Liver (tissue), 9 donors: Measurements from ENCODE around the gene MAGI1. TPM values are rescaled to one million over a fixed set of nuclear protein-coding genes. Genes with fewer than 3 reads are reported as not detected.

Source experiments
- DNase-seq: peaks from one replicate; pipeline ENCODE4 v3.0.0-alpha.2; 2017; ENCODE audit warnings: low spot score
- H3K27ac ChIP-seq, 2 donors: one replicate each; pipeline ENCODE4 v1.7.0; 2013; ENCODE audit warnings: inconsistent platforms in 2 of 2, low read length in 2 of 2, control low read depth in 1 of 2, low read depth in 1 of 2, mild to moderate bottlenecking in 1 of 2
- H3K27me3 ChIP-seq, 4 donors: one replicate each; pipeline versions ENCODE4 v1.6.1 to v1.7.0; 2013; ENCODE audit warnings: low read length in 3 of 4, inconsistent platforms in 1 of 4, mild to moderate bottlenecking in 1 of 4, moderate library complexity in 1 of 4; ENCODE audit not compliant: control insufficient read depth in 4 of 4, insufficient read depth in 4 of 4
- H3K36me3 ChIP-seq, 4 donors: one replicate each; pipeline versions ENCODE4 v1.6.1 to v1.7.0; 2013; ENCODE audit warnings: low read length in 3 of 4, mild to moderate bottlenecking in 3 of 4, low read depth in 1 of 4, moderate library complexity in 1 of 4; ENCODE audit not compliant: control insufficient read depth in 4 of 4, insufficient read depth in 3 of 4
- H3K4me1 ChIP-seq, 4 donors: one replicate each; pipeline versions ENCODE4 v1.6.1 to v1.7.0; 2013; ENCODE audit warnings: low read length in 3 of 4, mild to moderate bottlenecking in 3 of 4, moderate library complexity in 1 of 4; ENCODE audit not compliant: control insufficient read depth in 4 of 4, insufficient read depth in 4 of 4
- H3K4me3 ChIP-seq, 3 donors: one replicate each; pipeline versions ENCODE4 v1.6.1 to v1.7.0; 2013; ENCODE audit warnings: low read length in 3 of 3, control low read depth in 1 of 3, low read depth in 1 of 3, mild to moderate bottlenecking in 1 of 3
- H3K9ac ChIP-seq, 2 donors: one replicate each; pipeline ENCODE4 v1.7.0; 2013; ENCODE audit warnings: low read length in 2 of 2, mild to moderate bottlenecking in 2 of 2, moderate library complexity in 2 of 2, control low read depth in 1 of 2, low read depth in 1 of 2
- H3K9me3 ChIP-seq, 4 donors: one replicate each; pipeline versions ENCODE4 v1.6.1 to v1.7.0; 2013; ENCODE audit warnings: low read length in 3 of 4; ENCODE audit not compliant: control insufficient read depth in 4 of 4
- GABPA ChIP-seq, 2 donors: IDR thresholded peaks in 1 of 2; conservative IDR thresholded peaks in 1 of 2; 2 replicates each; pipeline ENCODE4 v1.6.1; 2016; ENCODE audit warnings: antibody characterized with exemption in 2 of 2, mild to moderate bottlenecking in 1 of 2, moderate library complexity in 1 of 2
- HNF4A ChIP-seq, 2 donors: conservative IDR thresholded peaks; 2 replicates each; pipeline ENCODE4 v1.6.1; 2016; ENCODE audit warnings: antibody characterized with exemption in 2 of 2, mild to moderate bottlenecking in 2 of 2
- HNF4G ChIP-seq: IDR thresholded peaks from 2 replicates; pipeline ENCODE4 v1.6.1; 2016; ENCODE audit warnings: antibody characterized with exemption
- JUND ChIP-seq, 2 donors: IDR thresholded peaks; 2 replicates each; pipeline ENCODE4 v1.6.1; 2016; ENCODE audit warnings: antibody characterized with exemption in 2 of 2
- MAX ChIP-seq: IDR thresholded peaks from 2 replicates; pipeline ENCODE4 v1.6.1; 2016; ENCODE audit warnings: antibody characterized with exemption
- NR2F2 ChIP-seq: IDR thresholded peaks from 2 replicates; pipeline ENCODE4 v1.6.1; 2016; ENCODE audit warnings: antibody characterized with exemption
- RXRA ChIP-seq, 2 donors: IDR thresholded peaks; 2 replicates each; pipeline ENCODE4 v1.6.1; 2017 to 2018; ENCODE audit warnings: antibody characterized with exemption in 2 of 2, mild to moderate bottlenecking in 1 of 2
- SP1 ChIP-seq: IDR thresholded peaks from 2 replicates; pipeline ENCODE4 v1.6.1; 2018; ENCODE audit warnings: antibody characterized with exemption, mild to moderate bottlenecking
- TAF1 ChIP-seq: conservative IDR thresholded peaks from 2 replicates; pipeline ENCODE4 v1.6.1; 2016; ENCODE audit warnings: antibody characterized with exemption, mild to moderate bottlenecking
- WGBS: extraction: QIAGEN DNeasy Blood & Tissue Kit; methylation state at CpG from one replicate; pipeline ENCODE4 v1.1.7; 2013; 5-methylcytosine and 5-hydroxymethylcytosine counted together
- polyA plus RNA-seq, 2 donors: library from polyadenylated mRNA; stranded (reverse) in 1 of 2; unstranded in 1 of 2; fragments of 200-250 nt in 1 of 2; fragments of >200 nt in 1 of 2; fragmentation: Nextera tagmentation in 1 of 2; extraction: Ambion mirVana in 1 of 2; gene quantifications; one replicate each; pipeline versions ENCODE4 v1.2.1 to v1.2.3, GENCODE V29; 2013 to 2015
- total RNA-seq, 2 donors: library from RNA; depleted of rRNA; stranded (reverse); fragments of >200 nt; gene quantifications; one replicate each; pipeline ENCODE4 v1.2.3, GENCODE V29; 2014
- TF ChIP-seq, protein P1 (sequence below): IDR thresholded peaks from 2 replicates; pipeline ENCODE4 v1.6.1; 2016; ENCODE audit warnings: antibody characterized with exemption
- TF ChIP-seq, protein P2 (sequence below): IDR thresholded peaks from 2 replicates; pipeline ENCODE4 v1.6.1; 2016; ENCODE audit warnings: antibody characterized with exemption
- donor health status: healthy.
- donor health status: healthy.
- donor health status: healthy.
- donor health status: healthy.
- donor health status: healthy.

The MAGI1 gene
- total and polyA plus RNA-seq, 4 donors = 9.6 to 68.8 (median 14.0) TPM

GRCh38 chr3:65593780-65594752 is 444.7 kb downstream of the MAGI1 start (continued):
- TF ChIP-seq, protein P1, sequence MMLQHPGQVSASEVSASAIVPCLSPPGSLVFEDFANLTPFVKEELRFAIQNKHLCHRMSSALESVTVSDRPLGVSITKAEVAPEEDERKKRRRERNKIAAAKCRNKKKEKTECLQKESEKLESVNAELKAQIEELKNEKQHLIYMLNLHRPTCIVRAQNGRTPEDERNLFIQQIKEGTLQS = no peak
- TF ChIP-seq TAF1 = no peak
- no peak for TF ChIP-seq SP1
- no peak for TF ChIP-seq HNF4G

DNA sequence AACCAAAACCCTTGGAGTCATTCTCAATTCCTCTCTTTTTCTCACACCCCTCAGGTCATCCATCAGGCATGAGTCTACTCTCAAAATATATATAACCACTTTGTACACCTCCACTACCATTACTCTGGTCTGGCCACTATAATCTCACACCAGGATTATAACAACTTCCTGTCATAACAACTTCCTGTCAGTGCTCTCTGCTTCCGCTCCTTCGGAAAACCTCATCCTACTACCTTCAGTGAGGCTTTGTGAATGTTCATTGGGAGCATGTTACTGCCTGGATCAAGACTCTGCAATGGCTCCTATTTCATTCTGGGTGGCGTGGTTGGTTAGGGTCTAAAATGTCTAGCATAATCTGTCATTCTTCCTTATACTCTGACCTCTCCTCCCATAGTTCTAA is 447.4 kb downstream of the MAGI1 start:
- DNase-seq = no peak
- no peak overlapping the region for H3K4me3 ChIP-seq
- H3K27me3 ChIP-seq = no peaks in the 10 kb centered on the region
- WGBS = 92% methylated on average over 3 of the region's 3 CpGs
- H3K4me1 ChIP-seq = peaks cover 0 to 2% (median 0%) of the 10 kb centered on the region in 4 donors
- no peak overlapping the region for H3K27ac ChIP-seq
- H3K9me3 ChIP-seq = no peaks in the 10 kb centered on the region
- H3K36me3 ChIP-seq = no peaks in the 10 kb centered on the region
- H3K9ac ChIP-seq = no peak overlapping the region
- TF ChIP-seq SP1 = no peak
- no peak for TF ChIP-seq GABPA (IDR thresholded peaks at IDR 0.05 in 1 of 2, conservative IDR thresholded peaks at IDR 0.05 in 1 of 2)
- TF ChIP-seq, protein P2, sequence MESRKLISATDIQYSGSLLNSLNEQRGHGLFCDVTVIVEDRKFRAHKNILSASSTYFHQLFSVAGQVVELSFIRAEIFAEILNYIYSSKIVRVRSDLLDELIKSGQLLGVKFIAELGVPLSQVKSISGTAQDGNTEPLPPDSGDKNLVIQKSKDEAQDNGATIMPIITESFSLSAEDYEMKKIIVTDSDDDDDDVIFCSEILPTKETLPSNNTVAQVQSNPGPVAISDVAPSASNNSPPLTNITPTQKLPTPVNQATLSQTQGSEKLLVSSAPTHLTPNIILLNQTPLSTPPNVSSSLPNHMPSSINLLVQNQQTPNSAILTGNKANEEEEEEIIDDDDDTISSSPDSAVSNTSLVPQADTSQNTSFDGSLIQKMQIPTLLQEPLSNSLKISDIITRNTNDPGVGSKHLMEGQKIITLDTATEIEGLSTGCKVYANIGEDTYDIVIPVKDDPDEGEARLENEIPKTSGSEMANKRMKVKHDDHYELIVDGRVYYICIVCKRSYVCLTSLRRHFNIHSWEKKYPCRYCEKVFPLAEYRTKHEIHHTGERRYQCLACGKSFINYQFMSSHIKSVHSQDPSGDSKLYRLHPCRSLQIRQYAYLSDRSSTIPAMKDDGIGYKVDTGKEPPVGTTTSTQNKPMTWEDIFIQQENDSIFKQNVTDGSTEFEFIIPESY = no peak
- no peak for TF ChIP-seq HNF4G

GRCh38 chr3:65588884-65589283 is 449.8 kb downstream of the MAGI1 start:
- Histone ChIP-seq H3K9ac (no peak overlapping the region), H3K27me3 (no peaks in the 10 kb centered on the region), H3K4me3 (no peak overlapping the region), H3K27ac (no peak overlapping the region), H3K4me1 (peaks cover 0 to 4% (median 0%) of the 10 kb centered on the region in 4 donors), H3K36me3 (no peaks in the 10 kb centered on the region), H3K9me3 (no peaks in the 10 kb centered on the region)
- TF ChIP-seq NR2F2 = no peak
- TF ChIP-seq MAX = no peak
- TF ChIP-seq GABPA (IDR thresholded peaks at IDR 0.05 in 1 of 2, conservative IDR thresholded peaks at IDR 0.05 in 1 of 2) = no peak
- TF ChIP-seq SP1 = no peak
- TF ChIP-seq, protein P2 = no peak
- TF ChIP-seq JUND (IDR thresholded peaks at IDR 0.05) = no peak
- TF ChIP-seq HNF4A (conservative IDR thresholded peaks at IDR 0.05) = no peak
- TF ChIP-seq RXRA (IDR thresholded peaks at IDR 0.05) = no peak
- 87% methylated on average over 3 of the region's 3 CpGs for WGBS
- no peak for DNase-seq
